Mesothelial cell of epicardium (in vitro differentiated cells): ENCODE data around the gene PNPLA6. TPM values are rescaled to one million over a fixed set of nuclear protein-coding genes. Genes with fewer than 3 reads are reported as not detected.

Experiments
- DNase-seq, 2 experiments: peaks; one replicate each; pipeline ENCODE4 v3.0.0; 2021; ENCODE audit warnings: low spot score in 2 of 2; ENCODE audit not compliant: unreplicated experiment in 2 of 2
- H3K27ac Mint-ChIP-seq: 2 replicates; pipeline ENCODE4 v1.8.0; 2021; ENCODE audit warnings: mixed read lengths
- H3K27me3 Mint-ChIP-seq: 2 replicates; pipeline ENCODE4 v1.8.0; 2021; ENCODE audit warnings: low read depth, mixed read lengths
- H3K36me3 Mint-ChIP-seq: 2 replicates; pipeline ENCODE4 v1.8.0; 2021; ENCODE audit warnings: mixed read lengths
- H3K4me1 Mint-ChIP-seq: 2 replicates; pipeline ENCODE4 v1.8.0; 2021; ENCODE audit warnings: mixed read lengths
- H3K4me3 Mint-ChIP-seq: 2 replicates; pipeline ENCODE4 v1.8.0; 2021; ENCODE audit warnings: mild to moderate bottlenecking, moderate library complexity, mixed read lengths
- H3K9me3 Mint-ChIP-seq: 2 replicates; pipeline ENCODE4 v1.8.0; 2021; ENCODE audit warnings: mixed read lengths
- CTCF ChIP-seq: fragments of 200-600 bp; sonication (generic); IDR thresholded peaks from one replicate; pipeline ENCODE4 v1.5.0; 2021; ENCODE audit warnings: antibody characterized with exemption; ENCODE audit not compliant: unreplicated experiment
- total RNA-seq: library from RNA; stranded (reverse); gene quantifications from 3 replicates; pipeline ENCODE4 v1.2.1, GENCODE V29; 2021

Gene PNPLA6
- total RNA-seq, 1 donor from 2014 or later = 117 TPM

- Mint-ChIP-seq H3K36me3 (peaks cover 3% of the 10 kb centered on the region), H3K9me3 (no peaks in the 10 kb centered on the region), H3K27ac (peak within 1 kb of the TSS; percentile 66), H3K27me3 (peaks cover 41% of the 10 kb centered on the region), H3K4me1 (peaks cover 11% of the 10 kb centered on the region), H3K4me3 (peak within 1 kb of the TSS; percentile 78)
- no peak for TF ChIP-seq CTCF
- DNase-seq = peak; percentile 74 to 84
Observed at GRCh38 chr19:7595466-7596133, 60.1 kb downstream of the PNPLA6 start, which contains the start of gene CAMSAP3. TSS of gene CAMSAP3 (plus strand) at chr19:7595863. CDS start at chr19:7596003, 140 bp downstream.

DNA sequence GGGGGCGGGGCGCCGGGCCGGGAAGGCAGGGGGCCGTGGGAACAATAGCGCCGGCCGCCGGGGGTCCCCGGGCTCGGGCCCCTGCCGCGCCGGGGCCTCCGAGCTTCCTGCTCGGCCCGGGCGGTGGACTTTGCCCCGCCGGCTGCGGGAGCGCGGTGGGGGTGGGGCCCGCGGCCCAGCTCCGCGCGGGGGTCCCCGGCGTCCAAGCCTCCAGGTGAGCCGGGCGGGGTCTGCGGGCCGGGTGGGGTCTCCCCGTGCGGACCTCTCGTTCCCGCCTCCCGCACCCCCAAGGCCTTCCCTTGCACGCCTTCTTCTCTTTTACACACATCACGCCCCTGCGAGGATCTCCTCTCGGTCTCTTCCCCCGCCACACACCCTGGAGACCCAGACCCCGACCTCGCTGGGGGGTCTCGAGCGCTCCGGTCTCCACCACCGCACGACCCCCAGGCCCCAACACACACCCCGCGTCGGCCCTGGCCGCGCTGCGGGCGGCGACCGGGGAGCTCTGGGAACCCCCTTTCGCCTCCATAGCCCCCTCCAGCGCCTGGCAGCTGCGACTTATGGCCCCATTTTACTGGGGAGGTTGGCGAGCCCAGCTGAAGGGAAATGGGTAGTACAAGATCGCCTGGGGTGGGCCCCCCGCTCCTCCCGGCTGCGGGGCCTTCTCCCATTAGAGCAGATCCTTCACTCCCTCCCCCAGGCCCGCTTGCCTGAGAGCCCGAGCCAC is 60.9 kb downstream of the PNPLA6 start:
- Mint-ChIP-seq H3K36me3 (peaks cover 4% of the 10 kb centered on the region), H3K4me1 (peaks cover 11% of the 10 kb centered on the region), H3K27me3 (peaks cover 41% of the 10 kb centered on the region), H3K4me3 (peak overlapping the region; percentile 78), H3K9me3 (no peaks in the 10 kb centered on the region), H3K27ac (peak overlapping the region; percentile 66)
- DNase-seq = no peak
- no peak for TF ChIP-seq CTCF

GRCh38 chr19:7597689-7598088 is 62.2 kb downstream of the PNPLA6 start:
- no peak overlapping the region for H3K27ac Mint-ChIP-seq
- H3K9me3 Mint-ChIP-seq = no peaks in the 10 kb centered on the region
- H3K4me1 Mint-ChIP-seq = peaks cover 18% of the 10 kb centered on the region
- peaks cover 4% of the 10 kb centered on the region for H3K36me3 Mint-ChIP-seq
- no peak for TF ChIP-seq CTCF
- no peak for DNase-seq
- H3K4me3 Mint-ChIP-seq = peak overlapping the region; percentile 78
- peaks cover 40% of the 10 kb centered on the region for H3K27me3 Mint-ChIP-seq

GRCh38 chr19:7598180-7598579 is 62.7 kb downstream of the PNPLA6 start:
- H3K4me3 Mint-ChIP-seq = peak overlapping the region; percentile 78
- peaks cover 39% of the 10 kb centered on the region for H3K27me3 Mint-ChIP-seq
- H3K27ac Mint-ChIP-seq = no peak overlapping the region

DNA sequence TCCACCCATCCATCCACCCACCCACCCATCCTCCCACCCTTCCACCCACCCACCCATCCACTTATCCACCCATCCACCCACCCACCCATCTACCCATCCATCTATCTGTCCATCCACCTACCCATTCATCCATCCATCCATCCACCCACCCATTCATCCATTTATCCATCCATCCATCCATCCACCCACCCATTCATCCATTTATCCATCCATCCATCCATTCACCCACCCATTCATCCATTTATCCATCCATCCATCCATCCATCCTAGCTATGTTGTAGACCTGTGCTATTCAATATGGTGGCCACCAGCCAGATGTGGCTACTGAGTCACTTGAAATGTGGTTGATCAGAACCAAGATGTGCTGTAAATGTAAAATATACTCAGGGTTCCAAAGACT is 65.2 kb downstream of the PNPLA6 start:
- Mint-ChIP-seq H3K4me3 (no peak overlapping the region), H3K27me3 (peaks cover 23% of the 10 kb centered on the region), H3K9me3 (no peaks in the 10 kb centered on the region), H3K4me1 (peaks cover 16% of the 10 kb centered on the region), H3K27ac (no peak overlapping the region), H3K36me3 (peaks cover 4% of the 10 kb centered on the region)
- TF ChIP-seq CTCF = no peak
- no peak for DNase-seq

More at GRCh38 chr19:7598180-7598579, 62.7 kb downstream of the PNPLA6 start:
- Mint-ChIP-seq H3K9me3 (no peaks in the 10 kb centered on the region), H3K36me3 (peaks cover 4% of the 10 kb centered on the region), H3K4me1 (peaks cover 21% of the 10 kb centered on the region)
- DNase-seq = no peak
- TF ChIP-seq CTCF = no peak
